HG02970 (cell line): ENCODE measurements around the gene PIK3R3.

Experiments
- ATAC-seq: cut with Tn5 transposase; IDR thresholded peaks from one replicate; pipeline ENCODE4 v1.9.1; 2021; ENCODE audit warnings: mild to moderate bottlenecking, moderate library complexity, moderate number of reproducible peaks; ENCODE audit not compliant: unreplicated experiment, low FRiP score

Gene PIK3R3

GRCh38 chr1:46034601-46035516 lies 97.6 kb downstream of the PIK3R3 start:
- ATAC-seq: no peak

GRCh38 chr1:46030876-46031660 lies 101.4 kb downstream of the PIK3R3 start:
- no peak for ATAC-seq

GRCh38 chr1:46030074-46030870 lies 102.2 kb downstream of the PIK3R3 start:
- ATAC-seq: no peak

- no peak for ATAC-seq
Measured at GRCh38 chr1:46027788-46028573, 104.4 kb downstream of the PIK3R3 start.

- ATAC-seq: no peak
Measured at GRCh38 chr1:46026531-46026930, 105.9 kb downstream of the PIK3R3 start.

- no peak for ATAC-seq
Measured at GRCh38 chr1:46021046-46021996, 111.1 kb downstream of the PIK3R3 start.

GRCh38 chr1:46020010-46020409 lies 112.4 kb downstream of the PIK3R3 start:
- no peak for ATAC-seq

- ATAC-seq: no peak
Measured at GRCh38 chr1:46019348-46019747, 113.1 kb downstream of the PIK3R3 start.

GRCh38 chr1:46017876-46018503 lies 114.4 kb downstream of the PIK3R3 start:
- ATAC-seq: no peak

- no peak for ATAC-seq
Measured at GRCh38 chr1:46013581-46013980, 118.8 kb downstream of the PIK3R3 start.

GRCh38 chr1:46012236-46012635 lies 120.2 kb downstream of the PIK3R3 start:
- ATAC-seq: no peak

- ATAC-seq: no peak
Measured at GRCh38 chr1:46011121-46011695, 121.2 kb downstream of the PIK3R3 start.

- ATAC-seq: no peak
Measured at GRCh38 chr1:46010611-46011010, 121.8 kb downstream of the PIK3R3 start.

GRCh38 chr1:46008585-46008984 lies 123.8 kb downstream of the PIK3R3 start:
- no peak for ATAC-seq

GRCh38 chr1:46005594-46005993 lies 126.8 kb downstream of the PIK3R3 start:
- ATAC-seq: no peak

GRCh38 chr1:46004492-46004891 lies 127.9 kb downstream of the PIK3R3 start:
- ATAC-seq: no peak

- ATAC-seq: no peak
Measured at GRCh38 chr1:46003315-46003714, 129.1 kb downstream of the PIK3R3 start.

- ATAC-seq: no peak
Measured at GRCh38 chr1:46002551-46003150, 129.8 kb downstream of the PIK3R3 start.
